K562 (cell line): ENCODE measurements around the gene PPP1R14C. TPM values are rescaled to one million over a fixed set of nuclear protein-coding genes. Genes with fewer than 3 reads are reported as not detected.

Experiments
- ATAC-seq: fragments of 200-7000 bp; cut with Tn5 transposase; 3 replicates; pipeline ENCODE4 v1.9.1; 2020; ENCODE audit warnings: moderate library complexity
- BruUV-seq: library from RNA; stranded (reverse); fragments of 400-500 nt; replicated peaks from 2 replicates; lab custom pipeline; 2021; lab: Mats Ljungman, UMichigan
- CTCF ChIA-PET: fragments of 300-600 bp; formaldehyde crosslinking; extraction: SDS; loops from one replicate; lab custom pipeline; 2021; ENCODE audit warnings: low intra/inter-chr PET ratio; lab: Yijun Ruan, JAX
- POLR2A ChIA-PET: fragments of 300-600, 350-650 bp; sonication (Branson Sonifier 250); formaldehyde crosslinking; extraction: SDS; loops from one replicate; lab custom pipeline; 2021; ENCODE audit warnings: antibody characterized with exemption, inconsistent platforms; lab: Yijun Ruan, JAX
- DNase-seq, 4 experiments: peaks; one replicate each; pipeline versions ENCODE4 v3.0.0 to v3.0.0-alpha.2; 2011 to 2018; ENCODE audit warnings: low spot score in 3 of 4, mixed read lengths in 3 of 4; ENCODE audit errors: extremely low read depth in 1 of 4
- FAIRE-seq: peaks from 2 replicates; lab custom pipeline; 2011; peaks lifted over from hg19 to GRCh38; lab: Jason Lieb, UNC
- H2AFZ ChIP-seq: 2 replicates; pipeline ENCODE4 v1.6.0; 2011; ENCODE audit warnings: low read depth, low read length, control low read depth, inconsistent platforms
- H3K27ac ChIP-seq: fragments of 200-600 bp; 3 replicates; pipeline ENCODE4 v1.8.0; 2011; ENCODE audit warnings: low read depth, mild to moderate bottlenecking, control low read depth, inconsistent platforms, low read length, moderate library complexity, mixed read lengths; ENCODE audit errors: extremely low read depth
- H3K27me3 ChIP-seq, 2 experiments: fragments of 300-600 bp in 1 of 2; 2 replicates in 1 of 2; 3 replicates in 1 of 2; pipeline versions ENCODE4 v1.6.0 to v1.8.0; 2011; ENCODE audit warnings: inconsistent platforms in 2 of 2, low read length in 2 of 2, mild to moderate bottlenecking in 1 of 2, mixed read lengths in 1 of 2, moderate library complexity in 1 of 2; ENCODE audit not compliant: control insufficient read depth in 2 of 2, insufficient read depth in 2 of 2
- H3K36me3 ChIP-seq: fragments of 300-600 bp; 3 replicates; pipeline ENCODE4 v1.8.0; 2011; ENCODE audit warnings: mild to moderate bottlenecking, low read length, inconsistent platforms; ENCODE audit not compliant: control insufficient read depth, insufficient read depth
- H3K4me1 ChIP-seq, 2 experiments: fragments of 200-600 bp in 1 of 2; replicated peaks in 1 of 2; 2 replicates in 1 of 2; 3 replicates in 1 of 2; pipeline versions ENCODE4 v1.5.1 to v1.8.0; 2011; ENCODE audit warnings: inconsistent platforms in 2 of 2, low read length in 2 of 2, mild to moderate bottlenecking in 1 of 2, mixed read lengths in 1 of 2, moderate library complexity in 1 of 2; ENCODE audit not compliant: control insufficient read depth in 2 of 2, insufficient read depth in 2 of 2
- H3K4me2 ChIP-seq: 2 replicates; pipeline ENCODE4 v1.6.1; 2011; ENCODE audit warnings: low read length, control low read depth, inconsistent platforms, mixed read lengths; ENCODE audit not compliant: insufficient read depth
- H3K4me3 ChIP-seq: fragments of 200-600 bp; sonication (generic), shearing (Covaris generic); 2 replicates; pipeline ENCODE4 v1.5.1; 2016; ENCODE audit warnings: control low read depth, inconsistent platforms
- H3K79me2 ChIP-seq: fragments of 200-600 bp; 3 replicates; pipeline ENCODE4 v1.8.0; 2011; ENCODE audit warnings: low read length, inconsistent platforms; ENCODE audit not compliant: control insufficient read depth, insufficient read depth
- H3K9ac ChIP-seq, 2 experiments: 2 replicates each; pipeline versions ENCODE4 v1.6.0 to v1.6.1; 2011; ENCODE audit warnings: low read depth in 2 of 2, low read length in 2 of 2, control low read depth in 1 of 2, inconsistent platforms in 1 of 2, mild to moderate bottlenecking in 1 of 2, mixed read lengths in 1 of 2; ENCODE audit not compliant: insufficient read depth in 1 of 2
- H3K9me1 ChIP-seq: one replicate; pipeline ENCODE4 v1.6.0; 2011; ENCODE audit warnings: inconsistent platforms, mild to moderate bottlenecking, low read length, moderate library complexity; ENCODE audit not compliant: control insufficient read depth, insufficient read depth
- H3K9me3 ChIP-seq: replicated peaks from 2 replicates; pipeline ENCODE4 v1.5.1; 2011; ENCODE audit warnings: low read depth, low read length, inconsistent platforms; ENCODE audit not compliant: control insufficient read depth, insufficient read depth
- H4K20me1 ChIP-seq: replicated peaks from 2 replicates; pipeline ENCODE4 v1.6.1; 2011; ENCODE audit warnings: low read length, inconsistent platforms, mixed read lengths; ENCODE audit not compliant: control insufficient read depth, insufficient read depth
- ARHGAP35 ChIP-seq: fragments of 450-650 bp; IDR thresholded peaks from 2 replicates; pipeline ENCODE4 v1.6.1; 2018; ENCODE audit not compliant: partially characterized antibody
- BACH1 ChIP-seq: fragments of 200-800 bp; sonication (Bioruptor generic); IDR thresholded peaks from 2 replicates; pipeline ENCODE4 v1.6.1; 2016; ENCODE audit warnings: missing genetic modification characterization, missing compliant biosample characterization
- CREB3L1 ChIP-seq: fragments of 450-650 bp; IDR thresholded peaks from 2 replicates; pipeline ENCODE4 v1.6.1; 2014; ENCODE audit warnings: low read depth, mild to moderate bottlenecking, moderate library complexity, borderline replicate concordance
- EZH2 ChIP-seq: IDR thresholded peaks from 2 replicates; pipeline ENCODE4 v1.6.1; 2012; ENCODE audit warnings: low read depth, mild to moderate bottlenecking, inconsistent platforms, low read length, borderline replicate concordance
- FOXP1 ChIP-seq: sonication (generic); formaldehyde crosslinking; IDR thresholded peaks from 2 replicates; pipeline ENCODE4 v1.8.0; 2022; ENCODE audit warnings: mild to moderate bottlenecking, missing genetic modification reagents
- HOXB6 ChIP-seq: fragments of 250-450 bp; sonication (Bioruptor Pico); IDR thresholded peaks from 2 replicates; pipeline ENCODE4 v1.5.1; 2022; ENCODE audit warnings: mild to moderate bottlenecking, borderline replicate concordance
- NR3C1 ChIP-seq: sonication (generic); formaldehyde crosslinking; IDR thresholded peaks from 2 replicates; pipeline ENCODE4 v1.8.1; 2022; ENCODE audit warnings: missing genetic modification reagents
- POLR3A ChIP-seq: IDR thresholded peaks from 2 replicates; pipeline ENCODE4 v1.6.1; 2011; ENCODE audit warnings: borderline replicate concordance, mild to moderate bottlenecking, moderate library complexity; ENCODE audit not compliant: insufficient read length, insufficient read depth; ENCODE audit errors: extremely low read depth
- RBM39 ChIP-seq: fragments of 200-400 bp; formaldehyde crosslinking; optimal IDR thresholded peaks from 2 replicates; pipeline ENCODE3; 2018; ENCODE audit warnings: low read depth, low read length
- RUNX1 ChIP-seq: sonication (generic); IDR thresholded peaks from 2 replicates; pipeline ENCODE4 v1.6.1; 2016; ENCODE audit warnings: antibody characterized with exemption, low read depth
- SMARCA4 ChIP-seq: fragments of 450-650 bp; IDR thresholded peaks from 2 replicates; pipeline ENCODE4 v1.6.1; 2016
- TCF15 ChIP-seq: fragments of 250-450 bp; sonication (Bioruptor Pico); IDR thresholded peaks from 2 replicates; pipeline ENCODE4 v1.8.0; 2022; ENCODE audit warnings: moderate library complexity, mild to moderate bottlenecking, inconsistent platforms
- WHSC1 ChIP-seq: IDR thresholded peaks from one replicate; pipeline ENCODE4 v1.6.1; 2012; ENCODE audit warnings: low read length, control low read depth, inconsistent platforms
- ZKSCAN8 ChIP-seq: fragments of 200-800 bp; sonication (Bioruptor generic); IDR thresholded peaks from 2 replicates; pipeline ENCODE4 v1.6.1; 2016; ENCODE audit warnings: missing genetic modification characterization, missing compliant biosample characterization
- ZNF124 ChIP-seq: sonication (generic); formaldehyde crosslinking; IDR thresholded peaks from 2 replicates; pipeline ENCODE4 v1.8.1; 2022; ENCODE audit warnings: missing genetic modification reagents
- ZNF232 ChIP-seq: sonication (generic); formaldehyde crosslinking; IDR thresholded peaks from 2 replicates; pipeline ENCODE4 v1.8.0; 2022; ENCODE audit warnings: mild to moderate bottlenecking, missing genetic modification reagents
- ZNF639 ChIP-seq, 2 experiments: fragments of 200-800 bp in 1 of 2; sonication (Bioruptor generic) in 1 of 2; sonication (generic) in 1 of 2; formaldehyde crosslinking in 1 of 2; IDR thresholded peaks in 1 of 2; conservative IDR thresholded peaks in 1 of 2; 2 replicates each; pipeline versions ENCODE4 v1.5.0 to v1.6.1; 2016 to 2020; ENCODE audit warnings: missing compliant biosample characterization in 1 of 2, missing genetic modification characterization in 1 of 2, missing genetic modification reagents in 1 of 2
- WGBS: fragments of 100-300 bp; shearing (Covaris generic); methylation state at CpG from one replicate; pipeline ENCODE4 v1.1.6; 2016; ENCODE audit warnings: low coverage, mixed read lengths; ENCODE audit not compliant: insufficient coverage; ENCODE audit errors: missing lambda C conversion rate; 5-methylcytosine and 5-hydroxymethylcytosine counted together
- in situ Hi-C: fragments of 300-500 bp; cut with MboI; formaldehyde crosslinking; loops from 4 replicates; pipeline ENCODE4 v1.15.0; 2018; ENCODE audit warnings: inconsistent platforms, mixed read lengths
- intact Hi-C: fragments of 100-400 bp; cut with micrococcal nuclease; formaldehyde crosslinking; loops from 2 replicates; pipeline ENCODE4 v1.14.2; 2022
- polyA plus RNA-seq, 8 experiments: library from polyadenylated mRNA; depleted of rRNA in 4 of 8; stranded (reverse) in 5 of 8; unstranded in 3 of 8; fragments of >200 nt; fragmentation: Nextera tagmentation in 2 of 8; fragmentation: Illumina TruSeq in 1 of 8; extraction: Ambion mirVana in 2 of 8; extraction: Trizol in 1 of 8; gene quantifications; 2 replicates each; pipeline versions ENCODE4 v1.2.1 to v1.2.3, GENCODE V29; 2011 to 2014; ENCODE audit warnings: inconsistent platforms in 1 of 8, missing spikeins in 1 of 8
- total RNA-seq, 7 experiments: library from RNA; depleted of rRNA in 6 of 7; stranded (reverse); fragments of >200 nt in 6 of 7; fragmentation: Illumina TruSeq in 2 of 7; extraction: Trizol in 2 of 7; gene quantifications; 2 replicates each; pipeline versions ENCODE4 v1.2.1 to v1.2.3, GENCODE V29; 2011 to 2021; ENCODE audit warnings: low replicate concordance in 1 of 7

Gene PPP1R14C
- total and polyA plus RNA-seq, 9 of the 15 experiments (the other 6 are each of a cell fraction or from before 2014, with no cell fraction given): 4.5 to 16.6 (median 11.9) TPM

- peaks cover 5% of the 10 kb centered on the region for H3K9me3 ChIP-seq
- H2AFZ ChIP-seq: peak overlapping the region; percentile 42
- WGBS: 39% methylated on average over 6 of the region's 6 CpGs
- POLR2A ChIA-PET: interaction anchor here (0.9 to 2.7 kb wide), 4 partner anchors 9 to 25 kb away, joined by 3 to 8 read pairs (median 5); no protein-coding TSS in a partner anchor
- H3K4me3 ChIP-seq: no peak overlapping the region
- peaks cover 27 to 42% of the 10 kb centered on the region in 2 experiments for H3K4me1 ChIP-seq
- BruUV-seq: no TSS peak
- CTCF ChIA-PET: no interaction called here
- H3K4me2 ChIP-seq: peak overlapping the region; percentile 43
- no peaks in the 10 kb centered on the region; the same call in 1 of the 3 replicates for H3K36me3 ChIP-seq
- no peaks in the 10 kb centered on the region for H4K20me1 ChIP-seq
- in situ Hi-C loops: no loop called here
- H3K9ac ChIP-seq: peak overlapping the region; percentile 8 to 28; a peak in 2 of 4 replicates
- no peaks in the 10 kb centered on the region for H3K9me1 ChIP-seq
- no peaks in the 10 kb centered on the region for H3K79me2 ChIP-seq
- DNase-seq (peak; percentile 70 to 89 (median 79)), FAIRE-seq (peak; percentile 97), ATAC-seq (peak; percentile 93)
- intact Hi-C loops: no loop called here
- no peaks in the 10 kb centered on the region for H3K27me3 ChIP-seq
- H3K27ac ChIP-seq: peak overlapping the region; percentile 47
- TF ChIP-seq CREB3L1: no peak
- no peak for TF ChIP-seq NR3C1 (CRISPR knock-in tag)
- TF ChIP-seq FOXP1: no peak
- peak; percentile 90 for TF ChIP-seq SMARCA4
- TF ChIP-seq EZH2: no peak
- TF ChIP-seq TCF15 (CRISPR knock-in tag): no peak
- TF ChIP-seq HOXB6 (CRISPR knock-in tag): no peak
- no peak for TF ChIP-seq ZKSCAN8 (CRISPR knock-in tag)
- TF ChIP-seq RUNX1: no peak
- no peak for TF ChIP-seq ARHGAP35
- TF ChIP-seq ZNF232 (CRISPR knock-in tag): no peak
- TF ChIP-seq ZNF124 (CRISPR knock-in tag): no peak
- no peak for TF ChIP-seq WHSC1
- no peak; a peak in 1 of 4 replicates for TF ChIP-seq ZNF639 (CRISPR knock-in tag; conservative IDR thresholded peaks at IDR 0.05 in 1 of 2, IDR thresholded peaks at IDR 0.05 in 1 of 2)
- TF ChIP-seq RBM39: no peak
- no peak for TF ChIP-seq POLR3A
- TF ChIP-seq BACH1 (tag): no peak; the same call in 1 of the 2 replicates
Observed at GRCh38 chr6:150252714-150253444, 110.0 kb downstream of the PPP1R14C start.
